DOHH2 (cell line): ENCODE results near the gene SMOC2.
"Not testable (repeated sequence)": the region's sequence is repeated elsewhere in the genome, so short reads cannot be mapped to it uniquely, and the experiment has no call there.

Experiments used
- EZH2phosphoT487 ChIP-seq: fragments of 200-600 bp; sonication (generic); IDR thresholded peaks from 2 replicates; pipeline ENCODE4 v1.6.1; 2017; ENCODE audit warnings: borderline replicate concordance, mild to moderate bottlenecking, antibody characterized with exemption, low read length, moderate library complexity, mixed read lengths
- TF ChIP-seq, protein P1 (sequence below): fragments of 200-600 bp; sonication (generic); IDR thresholded peaks from one replicate; pipeline ENCODE4 v1.5.1; 2014; ENCODE audit warnings: antibody characterized with exemption, mild to moderate bottlenecking, low read depth, low read length; ENCODE audit not compliant: poor library complexity, severe bottlenecking

DNA sequence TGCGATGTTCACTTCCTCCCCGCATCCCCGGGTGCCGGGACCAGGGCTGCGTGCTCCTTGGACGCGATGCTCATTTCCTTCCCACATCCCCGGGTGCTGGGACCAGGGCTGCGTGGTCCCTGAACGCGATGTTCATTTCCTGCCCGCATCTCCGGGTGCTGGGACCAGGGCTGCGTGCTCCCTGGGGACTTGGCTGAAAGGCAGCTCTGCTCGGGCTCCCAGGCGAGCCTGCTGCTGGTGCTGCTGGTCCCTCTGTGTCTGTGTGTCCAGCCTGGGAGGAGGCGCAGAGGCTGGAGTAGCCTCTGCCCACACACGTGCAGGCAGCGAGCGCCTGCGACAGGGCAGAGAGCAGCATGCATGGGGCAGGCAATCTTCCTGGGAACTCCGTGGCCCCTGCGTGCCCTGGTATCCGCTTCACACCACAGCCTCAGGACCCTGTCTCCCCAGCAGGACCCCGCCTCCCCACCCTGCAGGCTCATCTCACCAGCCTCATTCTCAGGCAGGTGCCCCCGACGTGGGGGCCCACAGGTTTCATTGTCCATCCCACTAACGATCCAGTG lies 132.4 kb downstream of the SMOC2 start:
- TF ChIP-seq, protein P1, sequence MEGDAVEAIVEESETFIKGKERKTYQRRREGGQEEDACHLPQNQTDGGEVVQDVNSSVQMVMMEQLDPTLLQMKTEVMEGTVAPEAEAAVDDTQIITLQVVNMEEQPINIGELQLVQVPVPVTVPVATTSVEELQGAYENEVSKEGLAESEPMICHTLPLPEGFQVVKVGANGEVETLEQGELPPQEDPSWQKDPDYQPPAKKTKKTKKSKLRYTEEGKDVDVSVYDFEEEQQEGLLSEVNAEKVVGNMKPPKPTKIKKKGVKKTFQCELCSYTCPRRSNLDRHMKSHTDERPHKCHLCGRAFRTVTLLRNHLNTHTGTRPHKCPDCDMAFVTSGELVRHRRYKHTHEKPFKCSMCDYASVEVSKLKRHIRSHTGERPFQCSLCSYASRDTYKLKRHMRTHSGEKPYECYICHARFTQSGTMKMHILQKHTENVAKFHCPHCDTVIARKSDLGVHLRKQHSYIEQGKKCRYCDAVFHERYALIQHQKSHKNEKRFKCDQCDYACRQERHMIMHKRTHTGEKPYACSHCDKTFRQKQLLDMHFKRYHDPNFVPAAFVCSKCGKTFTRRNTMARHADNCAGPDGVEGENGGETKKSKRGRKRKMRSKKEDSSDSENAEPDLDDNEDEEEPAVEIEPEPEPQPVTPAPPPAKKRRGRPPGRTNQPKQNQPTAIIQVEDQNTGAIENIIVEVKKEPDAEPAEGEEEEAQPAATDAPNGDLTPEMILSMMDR: not testable (repeated sequence)
- not testable (repeated sequence) for TF ChIP-seq EZH2phosphoT487
